Neural cell (in vitro differentiated cells): Measurements from ENCODE around the gene ABCA13. TPM values are rescaled to one million over a fixed set of nuclear protein-coding genes. Genes with fewer than 3 reads are reported as not detected.

ENCODE experiments used
- H2AFZ ChIP-seq: fragments of 200-600, 300-800 bp; sonication (generic), shearing (Covaris generic); 2 replicates; pipeline ENCODE4 v1.6.0; 2014; ENCODE audit warnings: low read depth, mild to moderate bottlenecking, antibody characterized with exemption, low read length, moderate library complexity
- H3F3A ChIP-seq: fragments of 200-600 bp; shearing (Covaris generic); 2 replicates; pipeline ENCODE4 v1.6.1; 2016; ENCODE audit warnings: mild to moderate bottlenecking, moderate library complexity, mixed read lengths, antibody characterized with exemption, low read length; ENCODE audit not compliant: insufficient read depth, poor library complexity, severe bottlenecking
- H3K27ac ChIP-seq: fragments of 200-600, 300-800 bp; sonication (generic), shearing (Covaris generic); 2 replicates; pipeline ENCODE4 v1.5.1; 2014; ENCODE audit warnings: mild to moderate bottlenecking, low read length, moderate library complexity
- H3K27me3 ChIP-seq: fragments of 300-800, 200-600 bp; sonication (generic), shearing (Covaris generic); 2 replicates; pipeline ENCODE4 v1.6.0; 2014; ENCODE audit warnings: mild to moderate bottlenecking, low read depth, low read length, moderate library complexity; ENCODE audit not compliant: insufficient read depth
- H3K36me3 ChIP-seq: fragments of 300-800, 200-600 bp; sonication (generic), shearing (Covaris generic); 2 replicates; pipeline ENCODE4 v1.5.1; 2014; ENCODE audit warnings: mild to moderate bottlenecking, antibody characterized with exemption, low read length, moderate library complexity; ENCODE audit not compliant: insufficient read depth
- H3K4me2 ChIP-seq: fragments of 300-800, 200-600 bp; sonication (generic), shearing (Covaris generic); 2 replicates; pipeline ENCODE4 v1.6.0; 2014; ENCODE audit warnings: mild to moderate bottlenecking, low read length
- H3K4me3 ChIP-seq: fragments of 300-800, 200-600 bp; sonication (generic), shearing (Covaris generic); 2 replicates; pipeline ENCODE4 v1.5.1; 2014; ENCODE audit warnings: mild to moderate bottlenecking, low read length, moderate library complexity
- H3K79me2 ChIP-seq: fragments of 200-600 bp; shearing (Covaris generic); replicated peaks from 2 replicates; pipeline ENCODE4 v1.6.0; 2014; ENCODE audit warnings: mild to moderate bottlenecking, low read length, moderate library complexity; ENCODE audit not compliant: insufficient read depth
- H3K9ac ChIP-seq: fragments of 300-800, 200-600 bp; sonication (generic), shearing (Covaris generic); 2 replicates; pipeline ENCODE4 v1.6.1; 2016; ENCODE audit warnings: mild to moderate bottlenecking, low read length, mixed read lengths
- H3K9me2 ChIP-seq: fragments of 200-600 bp; shearing (Covaris generic); 2 replicates; pipeline ENCODE4 v1.6.1; 2016; ENCODE audit warnings: mild to moderate bottlenecking, low read length, mixed read lengths; ENCODE audit not compliant: insufficient read depth
- H3K9me3 ChIP-seq: fragments of 200-600, 300-800 bp; sonication (generic), shearing (Covaris generic); 2 replicates; pipeline ENCODE4 v1.6.1; 2016; ENCODE audit warnings: mild to moderate bottlenecking, mixed run types, low read length, moderate library complexity, mixed read lengths
- H4K20me1 ChIP-seq: fragments of 200-600 bp; shearing (Covaris generic); 2 replicates; pipeline ENCODE4 v1.6.1; 2016; ENCODE audit warnings: mild to moderate bottlenecking, mixed run types; ENCODE audit not compliant: insufficient read depth
- EP300 ChIP-seq: fragments of 450-650 bp; conservative IDR thresholded peaks from 2 replicates; pipeline ENCODE4 v1.6.1; 2014; ENCODE audit warnings: antibody characterized with exemption, mild to moderate bottlenecking, moderate library complexity; ENCODE audit not compliant: poor library complexity, severe bottlenecking
- EZH2 ChIP-seq: fragments of 200-600, 300-800 bp; shearing (Covaris generic), sonication (generic); IDR thresholded peaks from 2 replicates; pipeline ENCODE4 v1.6.1; 2014; ENCODE audit warnings: antibody characterized with exemption, low read length, borderline replicate concordance, mild to moderate bottlenecking; ENCODE audit not compliant: insufficient read depth, poor library complexity, severe bottlenecking
- MXI1 ChIP-seq: fragments of 450-650 bp; conservative IDR thresholded peaks from 2 replicates; pipeline ENCODE4 v1.6.1; 2014; ENCODE audit warnings: antibody characterized with exemption, mild to moderate bottlenecking; ENCODE audit not compliant: poor library complexity, severe bottlenecking
- POLR2AphosphoS5 ChIP-seq: IDR thresholded peaks from 2 replicates; pipeline ENCODE4 v1.6.1; 2012
- RAD21 ChIP-seq: fragments of 450-650 bp; conservative IDR thresholded peaks from 2 replicates; pipeline ENCODE4 v1.6.1; 2014; ENCODE audit warnings: antibody characterized with exemption, mild to moderate bottlenecking, moderate library complexity
- SMC3 ChIP-seq: fragments of 450-650 bp; conservative IDR thresholded peaks from 2 replicates; pipeline ENCODE4 v1.6.1; 2014; ENCODE audit warnings: antibody characterized with exemption, mild to moderate bottlenecking, moderate library complexity; ENCODE audit not compliant: poor library complexity
- TAF1 ChIP-seq: IDR thresholded peaks from 2 replicates; pipeline ENCODE4 v1.6.1; 2012; ENCODE audit warnings: low read depth
- polyA plus RNA-seq: library from polyadenylated mRNA; depleted of rRNA; stranded (reverse); fragments of >200 nt; gene quantifications from 2 replicates; pipeline ENCODE4 v1.2.3, GENCODE V29; 2014
- TF ChIP-seq, protein P1 (sequence below): fragments of 450-650 bp; IDR thresholded peaks from 2 replicates; pipeline ENCODE4 v1.5.1; 2014; ENCODE audit warnings: antibody characterized with exemption, mild to moderate bottlenecking, moderate library complexity; ENCODE audit not compliant: poor library complexity, severe bottlenecking
- TF ChIP-seq, protein P2 (sequence below): IDR thresholded peaks from 2 replicates; pipeline ENCODE4 v1.6.1; 2012; ENCODE audit warnings: borderline replicate concordance

The ABCA13 gene
- polyA plus RNA-seq, 1 donor from 2014 or later, result 0.20 TPM

DNA sequence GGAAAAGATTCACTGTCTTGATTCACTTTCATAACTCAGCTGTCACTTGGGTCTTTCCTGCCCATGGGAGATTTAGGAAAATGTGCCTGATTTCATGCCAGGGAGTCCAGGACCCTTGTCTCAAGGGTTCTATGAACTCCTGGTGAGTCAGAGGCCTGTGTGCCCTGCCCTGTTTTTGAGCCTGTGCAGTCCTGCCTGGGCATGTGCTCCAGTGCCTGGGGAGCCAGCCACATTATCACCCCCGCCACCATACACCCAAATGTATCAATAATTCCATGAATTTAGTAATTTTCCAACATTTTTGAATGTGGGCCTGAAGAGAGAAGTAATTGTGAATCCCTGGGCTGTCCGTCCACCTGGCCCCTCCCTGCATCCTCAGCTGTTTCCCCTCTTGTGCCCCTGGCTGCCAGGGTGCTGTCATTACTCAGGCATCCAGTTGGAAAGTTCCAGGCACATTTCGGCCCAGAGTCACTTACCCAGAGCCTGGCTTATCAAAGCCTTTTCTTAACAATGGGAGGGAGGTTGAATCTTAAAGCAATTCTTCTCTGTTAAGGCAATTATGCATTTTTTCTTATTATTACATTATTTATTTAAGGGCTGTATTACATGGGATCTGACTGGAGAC lies 465.2 kb downstream of the ABCA13 start:
- Histone ChIP-seq H3K9ac (no peak overlapping the region), H3K4me2 (no peak overlapping the region), H3K27ac (no peak overlapping the region), H3K79me2 (no peaks in the 10 kb centered on the region), H3K9me2 (no peaks in the 10 kb centered on the region), H4K20me1 (no peaks in the 10 kb centered on the region), H2AFZ (no peak overlapping the region), H3K9me3 (no peaks in the 10 kb centered on the region), H3K4me3 (no peak overlapping the region), H3K27me3 (no peaks in the 10 kb centered on the region), H3K36me3 (no peaks in the 10 kb centered on the region), H3F3A (no peaks in the 10 kb centered on the region)
- TF ChIP-seq RAD21 (no peak), TAF1 (no peak), MXI1 (no peak), EZH2 (no peak), SMC3 (no peak)
- TF ChIP-seq, protein P1, sequence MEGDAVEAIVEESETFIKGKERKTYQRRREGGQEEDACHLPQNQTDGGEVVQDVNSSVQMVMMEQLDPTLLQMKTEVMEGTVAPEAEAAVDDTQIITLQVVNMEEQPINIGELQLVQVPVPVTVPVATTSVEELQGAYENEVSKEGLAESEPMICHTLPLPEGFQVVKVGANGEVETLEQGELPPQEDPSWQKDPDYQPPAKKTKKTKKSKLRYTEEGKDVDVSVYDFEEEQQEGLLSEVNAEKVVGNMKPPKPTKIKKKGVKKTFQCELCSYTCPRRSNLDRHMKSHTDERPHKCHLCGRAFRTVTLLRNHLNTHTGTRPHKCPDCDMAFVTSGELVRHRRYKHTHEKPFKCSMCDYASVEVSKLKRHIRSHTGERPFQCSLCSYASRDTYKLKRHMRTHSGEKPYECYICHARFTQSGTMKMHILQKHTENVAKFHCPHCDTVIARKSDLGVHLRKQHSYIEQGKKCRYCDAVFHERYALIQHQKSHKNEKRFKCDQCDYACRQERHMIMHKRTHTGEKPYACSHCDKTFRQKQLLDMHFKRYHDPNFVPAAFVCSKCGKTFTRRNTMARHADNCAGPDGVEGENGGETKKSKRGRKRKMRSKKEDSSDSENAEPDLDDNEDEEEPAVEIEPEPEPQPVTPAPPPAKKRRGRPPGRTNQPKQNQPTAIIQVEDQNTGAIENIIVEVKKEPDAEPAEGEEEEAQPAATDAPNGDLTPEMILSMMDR, result no peak
- TF ChIP-seq, protein P2, sequence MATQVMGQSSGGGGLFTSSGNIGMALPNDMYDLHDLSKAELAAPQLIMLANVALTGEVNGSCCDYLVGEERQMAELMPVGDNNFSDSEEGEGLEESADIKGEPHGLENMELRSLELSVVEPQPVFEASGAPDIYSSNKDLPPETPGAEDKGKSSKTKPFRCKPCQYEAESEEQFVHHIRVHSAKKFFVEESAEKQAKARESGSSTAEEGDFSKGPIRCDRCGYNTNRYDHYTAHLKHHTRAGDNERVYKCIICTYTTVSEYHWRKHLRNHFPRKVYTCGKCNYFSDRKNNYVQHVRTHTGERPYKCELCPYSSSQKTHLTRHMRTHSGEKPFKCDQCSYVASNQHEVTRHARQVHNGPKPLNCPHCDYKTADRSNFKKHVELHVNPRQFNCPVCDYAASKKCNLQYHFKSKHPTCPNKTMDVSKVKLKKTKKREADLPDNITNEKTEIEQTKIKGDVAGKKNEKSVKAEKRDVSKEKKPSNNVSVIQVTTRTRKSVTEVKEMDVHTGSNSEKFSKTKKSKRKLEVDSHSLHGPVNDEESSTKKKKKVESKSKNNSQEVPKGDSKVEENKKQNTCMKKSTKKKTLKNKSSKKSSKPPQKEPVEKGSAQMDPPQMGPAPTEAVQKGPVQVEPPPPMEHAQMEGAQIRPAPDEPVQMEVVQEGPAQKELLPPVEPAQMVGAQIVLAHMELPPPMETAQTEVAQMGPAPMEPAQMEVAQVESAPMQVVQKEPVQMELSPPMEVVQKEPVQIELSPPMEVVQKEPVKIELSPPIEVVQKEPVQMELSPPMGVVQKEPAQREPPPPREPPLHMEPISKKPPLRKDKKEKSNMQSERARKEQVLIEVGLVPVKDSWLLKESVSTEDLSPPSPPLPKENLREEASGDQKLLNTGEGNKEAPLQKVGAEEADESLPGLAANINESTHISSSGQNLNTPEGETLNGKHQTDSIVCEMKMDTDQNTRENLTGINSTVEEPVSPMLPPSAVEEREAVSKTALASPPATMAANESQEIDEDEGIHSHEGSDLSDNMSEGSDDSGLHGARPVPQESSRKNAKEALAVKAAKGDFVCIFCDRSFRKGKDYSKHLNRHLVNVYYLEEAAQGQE, result no peak

DNA sequence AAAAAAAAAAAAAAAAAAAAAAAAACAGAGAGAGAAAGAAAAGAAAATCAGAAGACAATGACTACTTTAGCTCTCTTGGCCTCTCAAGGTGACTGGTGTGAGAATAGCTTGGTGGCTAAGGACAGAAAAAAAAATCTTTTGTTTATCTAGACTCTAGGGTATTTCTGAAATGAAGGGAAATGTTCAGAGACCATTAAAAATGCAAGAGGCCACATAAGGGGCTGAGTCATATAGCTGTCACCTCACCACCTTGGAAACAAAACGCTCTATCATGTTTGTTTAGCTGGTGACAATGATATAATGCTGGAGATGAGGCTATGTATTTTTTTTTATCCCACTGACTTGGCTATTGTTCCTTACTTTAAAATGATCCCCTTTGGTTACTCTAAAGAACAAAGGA lies 466.1 kb downstream of the ABCA13 start:
- no peaks in the 10 kb centered on the region for H3F3A ChIP-seq
- no peaks in the 10 kb centered on the region for H3K9me3 ChIP-seq
- H4K20me1 ChIP-seq, result no peaks in the 10 kb centered on the region
- no peaks in the 10 kb centered on the region for H3K36me3 ChIP-seq
- H3K4me2 ChIP-seq, result no peak overlapping the region
- H3K79me2 ChIP-seq, result no peaks in the 10 kb centered on the region
- no peak for TF ChIP-seq POLR2AphosphoS5
- TF ChIP-seq, protein P2, result no peak
- TF ChIP-seq MXI1, result no peak
- TF ChIP-seq, protein P1, result no peak
- TF ChIP-seq EP300, result no peak
- no peak for TF ChIP-seq RAD21
- no peak for TF ChIP-seq EZH2
- TF ChIP-seq SMC3, result no peak
- no peak for TF ChIP-seq TAF1
- H3K27me3 ChIP-seq, result no peaks in the 10 kb centered on the region
- no peak overlapping the region for H3K27ac ChIP-seq
- H3K9me2 ChIP-seq, result no peaks in the 10 kb centered on the region
- H3K9ac ChIP-seq, result no peak overlapping the region
- no peak overlapping the region for H2AFZ ChIP-seq
- H3K4me3 ChIP-seq, result no peak overlapping the region
